Activated B cell treated with CpG ODN at 0.5 μM for 24 hours (primary cell): Measurements from ENCODE around the gene NFASC. TPM values are rescaled to one million over a fixed set of nuclear protein-coding genes. Genes with fewer than 3 reads are reported as not detected.

Experiments
- ATAC-seq: fragments of 200-7000 bp; cut with Tn5 transposase; one replicate; pipeline ENCODE4 v1.10.0; 2021; ENCODE audit warnings: low read depth, mild to moderate bottlenecking, moderate library complexity
- CTCF ChIA-PET: fragments of 350-600 bp; sonication (Branson Sonifier 250); formaldehyde crosslinking; loops from one replicate; lab custom pipeline; 2021; ENCODE audit warnings: antibody characterized with exemption; lab: Charles Lee
- POLR2A ChIA-PET: fragments of 350-600 bp; sonication (Branson Sonifier 250); formaldehyde crosslinking; loops from one replicate; lab custom pipeline; 2021; ENCODE audit warnings: antibody characterized with exemption; lab: Charles Lee
- DNase-seq: peaks from one replicate; pipeline ENCODE4 v3.0.0; 2022
- H3K27ac Mint-ChIP-seq: one replicate; pipeline ENCODE4 v1.8.0; 2020; ENCODE audit warnings: mixed read lengths
- H3K27me3 Mint-ChIP-seq: one replicate; pipeline ENCODE4 v1.8.0; 2021; ENCODE audit warnings: mixed read lengths
- H3K36me3 Mint-ChIP-seq: one replicate; pipeline ENCODE4 v1.8.0; 2021; ENCODE audit warnings: low read depth, mixed read lengths
- H3K4me1 Mint-ChIP-seq: one replicate; pipeline ENCODE4 v1.8.0; 2021; ENCODE audit warnings: mixed read lengths
- H3K4me3 Mint-ChIP-seq: one replicate; pipeline ENCODE4 v1.8.0; 2020; ENCODE audit warnings: mild to moderate bottlenecking, mixed read lengths
- H3K9me3 Mint-ChIP-seq: one replicate; pipeline ENCODE4 v1.8.0; 2020; ENCODE audit warnings: mixed read lengths
- intact Hi-C: fragments of 100-400 bp; cut with micrococcal nuclease; formaldehyde crosslinking; loops from one replicate; pipeline ENCODE4 v1.15.1; 2024
- total RNA-seq: library from RNA; stranded (reverse); gene quantifications from 2 replicates; pipeline ENCODE4 v1.2.3, GENCODE V29; 2022
- TF ChIP-seq, protein P1 (sequence below): fragments of 200-600 bp; IDR thresholded peaks from one replicate; pipeline ENCODE4 v1.8.0; 2022; ENCODE audit warnings: antibody characterized with exemption, mild to moderate bottlenecking

Gene NFASC
- total RNA-seq, 1 donor from 2014 or later: 0.07 TPM

DNA sequence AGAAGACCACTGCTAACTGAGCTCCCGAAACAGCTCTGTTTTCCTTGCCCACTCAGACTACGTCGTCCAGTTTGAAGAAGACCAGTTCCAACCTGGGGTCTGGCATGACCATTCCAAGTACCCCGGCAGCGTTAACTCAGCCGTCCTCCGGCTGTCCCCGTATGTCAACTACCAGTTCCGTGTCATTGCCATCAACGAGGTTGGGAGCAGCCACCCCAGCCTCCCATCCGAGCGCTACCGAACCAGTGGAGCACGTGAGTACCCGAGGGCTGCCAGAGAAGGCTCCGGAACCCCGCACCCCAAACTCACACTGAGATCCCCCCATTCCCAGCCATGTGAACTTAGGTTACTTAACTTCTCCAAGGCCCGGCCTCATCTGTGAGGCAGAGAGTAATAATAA, 108.6 kb downstream of the NFASC start:
- POLR2A ChIA-PET: no interaction called here
- H3K4me1 Mint-ChIP-seq: peaks cover 19% of the 10 kb centered on the region
- no peak overlapping the region for H3K27ac Mint-ChIP-seq
- TF ChIP-seq, protein P1, sequence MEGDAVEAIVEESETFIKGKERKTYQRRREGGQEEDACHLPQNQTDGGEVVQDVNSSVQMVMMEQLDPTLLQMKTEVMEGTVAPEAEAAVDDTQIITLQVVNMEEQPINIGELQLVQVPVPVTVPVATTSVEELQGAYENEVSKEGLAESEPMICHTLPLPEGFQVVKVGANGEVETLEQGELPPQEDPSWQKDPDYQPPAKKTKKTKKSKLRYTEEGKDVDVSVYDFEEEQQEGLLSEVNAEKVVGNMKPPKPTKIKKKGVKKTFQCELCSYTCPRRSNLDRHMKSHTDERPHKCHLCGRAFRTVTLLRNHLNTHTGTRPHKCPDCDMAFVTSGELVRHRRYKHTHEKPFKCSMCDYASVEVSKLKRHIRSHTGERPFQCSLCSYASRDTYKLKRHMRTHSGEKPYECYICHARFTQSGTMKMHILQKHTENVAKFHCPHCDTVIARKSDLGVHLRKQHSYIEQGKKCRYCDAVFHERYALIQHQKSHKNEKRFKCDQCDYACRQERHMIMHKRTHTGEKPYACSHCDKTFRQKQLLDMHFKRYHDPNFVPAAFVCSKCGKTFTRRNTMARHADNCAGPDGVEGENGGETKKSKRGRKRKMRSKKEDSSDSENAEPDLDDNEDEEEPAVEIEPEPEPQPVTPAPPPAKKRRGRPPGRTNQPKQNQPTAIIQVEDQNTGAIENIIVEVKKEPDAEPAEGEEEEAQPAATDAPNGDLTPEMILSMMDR: no peak
- CTCF ChIA-PET: interaction anchor here (0.6 to 1.4 kb wide), 5 partner anchors 8 to 176 kb away, joined by 3 to 8 read pairs (median 4); no protein-coding TSS in a partner anchor
- no peak for DNase-seq
- no peaks in the 10 kb centered on the region for H3K9me3 Mint-ChIP-seq
- H3K36me3 Mint-ChIP-seq: no peaks in the 10 kb centered on the region
- H3K4me3 Mint-ChIP-seq: no peak overlapping the region
- ATAC-seq: no peak
- intact Hi-C loops: no loop called here
- H3K27me3 Mint-ChIP-seq: peaks cover 20% of the 10 kb centered on the region

DNA sequence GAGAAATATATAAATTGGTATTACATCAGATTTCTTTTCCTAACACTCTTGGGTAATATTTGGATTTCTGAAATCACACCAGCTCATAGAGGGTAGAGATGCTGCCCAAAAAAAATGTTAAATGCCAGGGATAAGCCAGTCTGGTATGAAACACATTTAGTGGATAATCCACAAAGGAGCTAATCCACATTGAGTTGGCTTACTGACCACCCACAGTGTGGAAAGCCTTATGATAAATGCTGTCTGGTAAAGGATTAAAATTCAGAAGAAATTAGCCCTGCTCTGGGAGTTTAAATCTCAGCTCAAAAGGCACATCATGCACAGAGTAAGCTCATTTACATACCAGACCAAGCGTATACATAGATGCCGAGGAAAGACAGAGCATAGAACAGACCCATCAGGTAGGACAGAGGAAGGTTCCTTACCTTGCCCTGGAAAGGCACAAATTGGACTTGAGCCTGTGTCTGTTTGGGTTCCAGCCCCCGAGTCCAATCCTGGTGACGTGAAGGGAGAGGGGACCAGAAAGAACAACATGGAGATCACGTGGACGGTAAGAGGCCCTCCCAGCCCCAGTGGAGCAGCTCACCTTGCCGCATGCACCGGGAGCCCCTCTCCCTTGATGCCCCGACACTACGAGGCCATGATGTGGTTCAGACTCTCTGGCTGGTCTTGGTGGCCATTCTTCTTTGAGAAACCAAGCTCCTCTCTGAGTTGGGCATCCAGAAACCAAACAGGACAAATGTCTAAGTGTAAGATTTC, 109.4 kb downstream of the NFASC start:
- ChIA-PET POLR2A (no interaction called here), CTCF (interaction anchor here (0.8 to 1.4 kb wide), 4 partner anchors 9 to 161 kb away, joined by 3 to 5 read pairs (median 4); no protein-coding TSS in a partner anchor)
- intact Hi-C loops: no loop called here
- Mint-ChIP-seq H3K9me3 (no peaks in the 10 kb centered on the region), H3K27me3 (peaks cover 17% of the 10 kb centered on the region), H3K4me1 (peaks cover 19% of the 10 kb centered on the region), H3K4me3 (no peak overlapping the region), H3K36me3 (no peaks in the 10 kb centered on the region), H3K27ac (no peak overlapping the region)
- DNase-seq (no peak), ATAC-seq (no peak)
- TF ChIP-seq, protein P1: no peak

DNA sequence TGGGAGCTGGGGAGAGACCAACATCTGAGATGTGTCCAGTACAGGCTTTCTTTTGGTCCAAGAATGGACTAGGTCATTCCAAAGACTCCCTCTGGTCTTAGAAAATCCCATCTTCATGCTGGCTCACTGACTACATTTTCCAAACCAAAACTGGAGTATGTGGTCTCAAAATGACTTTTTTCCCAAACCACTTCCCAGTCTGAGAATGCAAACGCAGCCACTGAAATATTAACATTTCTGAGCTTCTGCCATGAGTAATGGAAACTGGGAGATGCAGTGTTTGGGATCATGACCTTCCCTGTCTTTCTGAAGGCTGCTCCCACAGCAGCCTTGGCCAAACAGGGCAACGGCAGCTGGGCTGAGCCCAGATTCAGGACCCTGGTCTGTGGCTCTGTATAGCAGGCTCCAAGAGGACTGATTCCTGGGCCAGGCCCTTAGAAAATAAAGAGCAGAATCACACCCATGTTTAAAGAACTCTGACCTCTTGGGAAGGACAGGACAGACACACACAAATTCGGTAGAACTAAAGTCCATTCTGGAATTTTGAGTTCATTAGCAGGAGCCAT, 110.3 kb downstream of the NFASC start:
- intact Hi-C loops: no loop called here
- POLR2A ChIA-PET: no interaction called here
- Mint-ChIP-seq H3K9me3 (no peaks in the 10 kb centered on the region), H3K4me1 (peaks cover 19% of the 10 kb centered on the region), H3K27ac (no peak overlapping the region), H3K36me3 (no peaks in the 10 kb centered on the region), H3K27me3 (peaks cover 11% of the 10 kb centered on the region), H3K4me3 (no peak overlapping the region)
- CTCF ChIA-PET: no interaction called here
- ATAC-seq (no peak), DNase-seq (no peak)
- TF ChIP-seq, protein P1: no peak

DNA sequence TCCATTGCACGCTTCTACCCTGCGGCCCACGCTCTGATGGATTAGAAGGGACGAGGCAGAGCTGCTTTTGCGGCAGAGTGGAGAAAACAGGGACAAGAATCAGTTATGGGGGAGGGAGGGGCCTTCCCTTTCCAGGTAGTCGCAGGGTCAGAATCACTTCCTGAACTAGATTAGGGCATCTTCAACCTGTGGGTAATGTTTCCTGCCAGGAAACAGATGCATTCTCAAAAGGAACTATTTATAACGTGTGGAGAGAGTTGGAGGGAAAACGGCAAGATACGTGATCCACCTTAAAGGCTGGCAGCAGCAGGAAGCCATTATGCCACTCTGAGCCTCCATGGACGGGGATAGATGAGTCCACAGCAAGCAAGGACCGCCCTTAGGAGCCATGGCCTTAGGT, 112.5 kb downstream of the NFASC start:
- CTCF ChIA-PET: no interaction called here
- no peaks in the 10 kb centered on the region for H3K36me3 Mint-ChIP-seq
- no peak for DNase-seq
- H3K27me3 Mint-ChIP-seq: peaks cover 9% of the 10 kb centered on the region
- H3K27ac Mint-ChIP-seq: no peak overlapping the region
- H3K4me3 Mint-ChIP-seq: no peak overlapping the region
- peaks cover 11% of the 10 kb centered on the region for H3K4me1 Mint-ChIP-seq
- no peak for ATAC-seq
- H3K9me3 Mint-ChIP-seq: no peaks in the 10 kb centered on the region
- TF ChIP-seq, protein P1: no peak
- intact Hi-C loops: no loop called here
- POLR2A ChIA-PET: no interaction called here

DNA sequence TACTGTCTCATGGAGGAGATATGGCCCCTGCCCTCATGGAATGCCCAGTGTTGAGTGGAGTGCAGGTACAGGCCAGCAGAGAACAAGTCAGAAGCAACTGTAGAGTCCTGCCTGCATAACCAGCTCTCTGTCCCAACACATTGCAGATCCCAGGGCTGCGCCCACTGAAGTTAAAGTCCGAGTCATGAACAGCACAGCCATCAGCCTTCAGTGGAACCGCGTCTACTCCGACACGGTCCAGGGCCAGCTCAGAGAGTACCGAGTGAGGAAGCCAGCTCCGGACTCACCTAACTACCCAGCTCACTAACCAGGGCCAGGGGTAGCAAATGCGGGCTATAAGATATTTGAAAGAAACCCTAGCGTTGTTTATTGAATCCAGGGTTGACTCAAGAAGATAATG, 113.2 kb downstream of the NFASC start:
- H3K36me3 Mint-ChIP-seq: no peaks in the 10 kb centered on the region
- H3K9me3 Mint-ChIP-seq: no peaks in the 10 kb centered on the region
- peaks cover 11% of the 10 kb centered on the region for H3K4me1 Mint-ChIP-seq
- H3K4me3 Mint-ChIP-seq: no peak overlapping the region
- H3K27me3 Mint-ChIP-seq: peaks cover 13% of the 10 kb centered on the region
- no peak overlapping the region for H3K27ac Mint-ChIP-seq
- ChIA-PET CTCF (no interaction called here), POLR2A (interaction anchor here (0.5 kb wide), 1 partner anchor 48 kb away, joined by 3 read pairs; no protein-coding TSS in a partner anchor)
- TF ChIP-seq, protein P1: no peak
- ATAC-seq (no peak), DNase-seq (no peak)
- intact Hi-C loops: no loop called here
